ENCODE measurements around the gene PIGV. TPM values are rescaled to one million over a fixed set of nuclear protein-coding genes. Genes with fewer than 3 reads are reported as not detected.

PIGV gene
- total and polyA plus RNA-seq, 2 of the 4 experiments (the other 2 are of a cell fraction) = 7.2 to 10.6 TPM

- CTCF ChIA-PET = interaction anchor here (0.6 to 1.2 kb wide), 3 partner anchors 10 to 337 kb away, joined by 3 read pairs; no protein-coding TSS in a partner anchor
- dilution Hi-C loops (cut with HindIII; ENCODE audit: low sequenced_read_pairs, unreplicated experiment) = no loop called here
- POLR2A ChIA-PET (ENCODE audit: unreplicated experiment) = no interaction called here
Observed at GRCh38 chr1:26811708-26812107, 24.0 kb downstream of the PIGV start.

More at GRCh38 chr1:26811708-26812107, 24.0 kb downstream of the PIGV start:
- no TSS peak for BruUV-seq (replicated peaks)
- Histone ChIP-seq H3K36me3 (ENCODE audit: control insufficient read depth, insufficient read depth, low read length) (no peaks in the 10 kb centered on the region), H4K91ac (ENCODE audit: insufficient read depth, low read depth, low read length) (no peak overlapping the region), H3K4me1 (ENCODE audit: control insufficient read depth, insufficient read depth, low read length) (no peaks in the 10 kb centered on the region), H4K5ac (ENCODE audit: low read depth, low read length) (no peak overlapping the region), H3K9me1 (ENCODE audit: insufficient read depth, low read length) (no peaks in the 10 kb centered on the region), H2BK120ac (ENCODE audit: low read depth, low read length) (no peak overlapping the region), H4K8ac (ENCODE audit: low read depth in 2 of 2, low read length in 2 of 2) (no peak overlapping the region), H3K18ac (ENCODE audit: low read depth, low read length) (no peak overlapping the region), H3K79me1 (ENCODE audit: low read depth in 1 of 2, low read length in 2 of 2) (no peaks in the 10 kb centered on the region), H3K4me2 (ENCODE audit: low read depth, low read length) (no peak overlapping the region), H3K4me3 (ENCODE audit: insufficient read depth, low read depth, low read length) (no peak overlapping the region), H3K56ac (ENCODE audit: extremely low read depth, insufficient read depth, low read length) (no peak overlapping the region), H3K9ac (ENCODE audit: low read depth, low read length) (no peak overlapping the region), H2BK15ac (ENCODE audit: low read depth, low read length) (no peak overlapping the region), H2BK5ac (ENCODE audit: low read depth, low read length, poor library complexity, severe bottlenecking) (no peak overlapping the region), H2BK20ac (ENCODE audit: low read depth, low read length) (no peak overlapping the region), H3K27me3 (ENCODE audit: control insufficient read depth, insufficient read depth, low read length) (no peaks in the 10 kb centered on the region), H3K4ac (ENCODE audit: low read depth, low read length) (no peak overlapping the region), H3K14ac (replicated peaks; ENCODE audit: low read depth, low read length) (no peak overlapping the region), H4K20me1 (ENCODE audit: insufficient read depth, low read length) (no peaks in the 10 kb centered on the region), H2AFZ (replicated peaks; ENCODE audit: low read length, poor library complexity) (no peak overlapping the region), H2AK9ac (replicated peaks; ENCODE audit: low read depth, low read length, poor library complexity) (no peak overlapping the region), H3K9me3 (ENCODE audit: control insufficient read depth, insufficient read depth, low read length) (peaks cover 4% of the 10 kb centered on the region), H3K23ac (ENCODE audit: low read depth, low read length) (no peak overlapping the region), H3K27ac (ENCODE audit: insufficient read depth, low read length) (no peak overlapping the region), H2AK5ac (ENCODE audit: low read depth, low read length) (no peak overlapping the region)
- TF ChIP-seq MAFK (IDR thresholded peaks at IDR 0.05; ENCODE audit: low read depth, low read length) (peak; percentile 19; the same call in 1 of the 2 replicates), ELK1 (IDR thresholded peaks at IDR 0.05; ENCODE audit: borderline replicate concordance, low read depth, low read length) (no peak)
- intact Hi-C loops (cut with micrococcal nuclease) = no loop called here
- in situ Hi-C loops (cut with MboI; ENCODE audit: low sequenced_read_pairs) = no loop called here
- DNase-seq (no peak), ATAC-seq (ENCODE audit: low read depth) (no peak)
